Measurements from ENCODE around the gene SEC14L5. TPM values are rescaled to one million over a fixed set of nuclear protein-coding genes. Genes with fewer than 3 reads are reported as not detected.

The SEC14L5 gene
- total and polyA plus RNA-seq, 2 of the 4 experiments (the other 2 are of a cell fraction), result 0.07 TPM; not detected in 1

DNA sequence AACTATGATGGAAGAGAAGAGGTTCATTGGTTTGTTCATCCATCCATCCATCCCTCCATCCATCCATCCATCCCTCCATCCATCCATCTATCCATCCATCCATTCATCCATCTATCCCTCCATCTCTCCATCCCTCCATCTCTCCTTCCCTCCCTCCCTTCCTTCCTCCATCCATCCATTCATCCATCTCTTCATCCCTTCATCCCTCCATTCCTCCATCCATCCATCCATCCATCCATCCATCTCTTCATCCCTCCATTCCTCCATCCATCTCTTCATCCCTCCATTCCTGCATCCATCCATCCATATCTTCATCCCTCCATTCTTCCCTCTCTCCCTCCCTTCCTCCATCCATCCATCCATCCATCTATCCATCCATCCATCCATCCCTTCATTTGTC lies 11.2 kb upstream of the SEC14L5 start:
- no peak overlapping the region for H3K18ac ChIP-seq (ENCODE audit: low read depth, low read length)
- ChIA-PET CTCF (no interaction called here), POLR2A (ENCODE audit: unreplicated experiment) (no interaction called here)
- peaks cover 29% of the 10 kb centered on the region for H3K4me1 ChIP-seq (ENCODE audit: control insufficient read depth, insufficient read depth, low read length)
- H4K91ac ChIP-seq (ENCODE audit: insufficient read depth, low read depth, low read length), result no peak overlapping the region
- H3K4me2 ChIP-seq (ENCODE audit: low read depth, low read length), result no peak overlapping the region
- no peak overlapping the region for H2AFZ ChIP-seq (replicated peaks; ENCODE audit: low read length, poor library complexity)
- peaks cover 22% of the 10 kb centered on the region; the same call in 1 of the 2 replicates for H3K9me1 ChIP-seq (ENCODE audit: insufficient read depth, low read length)
- H3K23ac ChIP-seq (ENCODE audit: low read depth, low read length), result no peak overlapping the region
- no peaks in the 10 kb centered on the region for H3K27me3 ChIP-seq (ENCODE audit: control insufficient read depth, insufficient read depth, low read length)
- H3K4ac ChIP-seq (ENCODE audit: low read depth, low read length), result no peak overlapping the region; the same call in 1 of the 2 replicates
- H3K14ac ChIP-seq (replicated peaks; ENCODE audit: low read depth, low read length), result no peak overlapping the region
- TF ChIP-seq SMC3 (IDR thresholded peaks at IDR 0.05; ENCODE audit: low read depth, low read length) (no peak), USF2 (IDR thresholded peaks at IDR 0.05; ENCODE audit: low read depth, low read length) (no peak), POLR2A (IDR thresholded peaks at IDR 0.05; ENCODE audit: low read depth, low read length) (no peak), MAFK (IDR thresholded peaks at IDR 0.05; ENCODE audit: low read depth, low read length) (no peak), RCOR1 (IDR thresholded peaks at IDR 0.05; ENCODE audit: insufficient replicate concordance, low read length) (no peak), NFE2L2 (IDR thresholded peaks at IDR 0.05; ENCODE audit: low read depth, low read length) (no peak), MXI1 (IDR thresholded peaks at IDR 0.05; ENCODE audit: borderline replicate concordance, low read depth, low read length) (no peak), CHD1 (IDR thresholded peaks at IDR 0.05; ENCODE audit: low read depth, low read length) (no peak), ELK1 (IDR thresholded peaks at IDR 0.05; ENCODE audit: borderline replicate concordance, low read depth, low read length) (no peak), CEBPB (IDR thresholded peaks at IDR 0.05; ENCODE audit: low read depth, low read length) (no peak), FOS (IDR thresholded peaks at IDR 0.05; ENCODE audit: low read depth, low read length) (no peak)
- TF ChIP-seq, protein P1, sequence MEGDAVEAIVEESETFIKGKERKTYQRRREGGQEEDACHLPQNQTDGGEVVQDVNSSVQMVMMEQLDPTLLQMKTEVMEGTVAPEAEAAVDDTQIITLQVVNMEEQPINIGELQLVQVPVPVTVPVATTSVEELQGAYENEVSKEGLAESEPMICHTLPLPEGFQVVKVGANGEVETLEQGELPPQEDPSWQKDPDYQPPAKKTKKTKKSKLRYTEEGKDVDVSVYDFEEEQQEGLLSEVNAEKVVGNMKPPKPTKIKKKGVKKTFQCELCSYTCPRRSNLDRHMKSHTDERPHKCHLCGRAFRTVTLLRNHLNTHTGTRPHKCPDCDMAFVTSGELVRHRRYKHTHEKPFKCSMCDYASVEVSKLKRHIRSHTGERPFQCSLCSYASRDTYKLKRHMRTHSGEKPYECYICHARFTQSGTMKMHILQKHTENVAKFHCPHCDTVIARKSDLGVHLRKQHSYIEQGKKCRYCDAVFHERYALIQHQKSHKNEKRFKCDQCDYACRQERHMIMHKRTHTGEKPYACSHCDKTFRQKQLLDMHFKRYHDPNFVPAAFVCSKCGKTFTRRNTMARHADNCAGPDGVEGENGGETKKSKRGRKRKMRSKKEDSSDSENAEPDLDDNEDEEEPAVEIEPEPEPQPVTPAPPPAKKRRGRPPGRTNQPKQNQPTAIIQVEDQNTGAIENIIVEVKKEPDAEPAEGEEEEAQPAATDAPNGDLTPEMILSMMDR (conservative IDR thresholded peaks at IDR 0.05; ENCODE audit: low read depth, low read length), result no peak
- peak overlapping the region; percentile 43; the same call in 1 of the 3 replicates for H2BK15ac ChIP-seq (ENCODE audit: low read depth, low read length)
- DNase-seq (no peak), ATAC-seq (ENCODE audit: low read depth) (no peak)
- no peaks in the 10 kb centered on the region for H3K36me3 ChIP-seq (ENCODE audit: control insufficient read depth, insufficient read depth, low read length)
- H2AK9ac ChIP-seq (replicated peaks; ENCODE audit: low read depth, low read length, poor library complexity), result no peak overlapping the region
- H3K56ac ChIP-seq (ENCODE audit: extremely low read depth, insufficient read depth, low read length), result no peak overlapping the region
- 0 out of 2 replicates have a peak overlapping the region, but pooled peaks have one; percentile 44 for H2AK5ac ChIP-seq (ENCODE audit: low read depth, low read length)
- H3K9ac ChIP-seq (ENCODE audit: low read depth, low read length), result no peak overlapping the region
- no peaks in the 10 kb centered on the region for H3K9me3 ChIP-seq (ENCODE audit: control insufficient read depth, insufficient read depth, low read length)
- no peak overlapping the region for H4K5ac ChIP-seq (ENCODE audit: low read depth, low read length)
- H3K79me1 ChIP-seq (ENCODE audit: low read depth in 1 of 2, low read length in 2 of 2), result no peaks in the 10 kb centered on the region
- H2BK120ac ChIP-seq (ENCODE audit: low read depth, low read length), result peak overlapping the region; percentile 40; the same call in 1 of the 2 replicates
- BruUV-seq (replicated peaks), result no TSS peak
- dilution Hi-C loops (cut with HindIII; ENCODE audit: low sequenced_read_pairs, unreplicated experiment), result no loop called here
- H4K20me1 ChIP-seq (ENCODE audit: insufficient read depth, low read length), result 0 out of 2 replicates have a peak, but pooled peaks cover 3% of the 10 kb centered on the region
- H2BK20ac ChIP-seq (ENCODE audit: low read depth, low read length), result peak overlapping the region; percentile 36; the same call in 1 of the 2 replicates
- H4K8ac ChIP-seq (ENCODE audit: low read depth in 2 of 2, low read length in 2 of 2), result no peak overlapping the region
- H3K4me3 ChIP-seq (ENCODE audit: insufficient read depth, low read depth, low read length), result no peak overlapping the region
- in situ Hi-C loops (cut with MboI; ENCODE audit: low sequenced_read_pairs), result loop anchor here (10.0 kb wide), 1 partner anchor 62 kb away; no protein-coding TSS in a partner anchor
- H3K27ac ChIP-seq (ENCODE audit: insufficient read depth, low read length), result no peak overlapping the region
- intact Hi-C loops (cut with micrococcal nuclease), result loop anchor here (2.0 kb wide), 2 partner anchors 54 to 178 kb away; no protein-coding TSS in a partner anchor
- H2BK5ac ChIP-seq (ENCODE audit: low read depth, low read length, poor library complexity, severe bottlenecking), result no peak overlapping the region
